ACHN (cell line): Measurements from ENCODE around the gene DMRTA2.

Experiments
- DNase-seq: peaks from one replicate; pipeline ENCODE4 v3.0.0-alpha.2; 2015
- in situ Hi-C: cut with HindIII; loops from 2 replicates; pipeline ENCODE4 v1.10.0; 2017; ENCODE audit warnings: low sequenced_read_pairs, low pct_ligation_motif_present, low pct_unique_long_range_greater_than_20kb

Gene DMRTA2

GRCh38 chr1:50425376-50426107 is 2.3 kb upstream of the DMRTA2 start:
- DNase-seq: no peak
- in situ Hi-C loops: no loop called here

DNA sequence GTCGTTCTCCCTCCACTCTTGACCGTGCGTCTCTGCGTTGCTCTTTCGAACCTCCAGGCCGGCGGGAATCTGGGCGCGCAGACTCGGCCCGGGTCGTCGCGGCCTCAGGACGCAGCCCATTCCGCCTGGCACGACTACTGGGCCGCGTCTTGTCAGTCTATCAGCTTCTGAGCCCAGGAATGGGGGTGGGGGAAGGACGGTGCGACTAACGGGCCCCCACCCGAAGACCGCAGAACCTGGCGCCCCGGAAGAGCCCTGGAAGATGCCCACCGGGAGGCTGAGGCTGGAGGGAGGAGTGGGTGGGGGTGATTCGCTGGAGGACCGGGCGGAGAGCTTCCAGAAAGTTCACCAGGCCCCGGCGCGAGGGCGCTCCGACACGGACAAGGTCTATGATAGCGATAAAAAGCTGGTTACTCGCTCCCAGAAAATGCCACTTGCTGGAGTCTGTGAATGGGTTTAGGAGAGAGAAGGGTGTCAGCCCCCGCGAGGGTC is 1.7 kb upstream of the DMRTA2 start:
- DNase-seq: no peak
- in situ Hi-C loops: no loop called here

GRCh38 chr1:50424045-50424883 is 1.0 kb upstream of the DMRTA2 start:
- no peak for DNase-seq
- in situ Hi-C loops: no loop called here

GRCh38 chr1:50423670-50424000 is 392 bp upstream of the DMRTA2 start:
- in situ Hi-C loops: no loop called here
- no peak for DNase-seq

DNA sequence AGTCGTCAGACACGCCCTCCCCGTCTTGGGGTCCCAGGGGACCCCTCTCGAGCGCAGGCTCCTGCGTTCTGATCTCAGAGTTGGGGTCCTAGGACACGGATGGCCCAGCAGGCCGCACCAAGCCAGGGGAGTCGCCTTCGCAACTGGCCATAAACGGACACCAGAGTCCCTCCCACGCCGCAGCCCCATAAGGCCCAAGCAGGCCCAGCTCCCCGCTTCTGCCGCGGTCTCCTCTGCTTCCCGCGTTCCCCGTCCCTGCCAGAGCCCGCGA is 633 bp downstream of the DMRTA2 start:
- in situ Hi-C loops: no loop called here
- no peak for DNase-seq

- in situ Hi-C loops: no loop called here
- DNase-seq: no peak
Observed at GRCh38 chr1:50421768-50422674, 1.2 kb downstream of the DMRTA2 start.

DNA sequence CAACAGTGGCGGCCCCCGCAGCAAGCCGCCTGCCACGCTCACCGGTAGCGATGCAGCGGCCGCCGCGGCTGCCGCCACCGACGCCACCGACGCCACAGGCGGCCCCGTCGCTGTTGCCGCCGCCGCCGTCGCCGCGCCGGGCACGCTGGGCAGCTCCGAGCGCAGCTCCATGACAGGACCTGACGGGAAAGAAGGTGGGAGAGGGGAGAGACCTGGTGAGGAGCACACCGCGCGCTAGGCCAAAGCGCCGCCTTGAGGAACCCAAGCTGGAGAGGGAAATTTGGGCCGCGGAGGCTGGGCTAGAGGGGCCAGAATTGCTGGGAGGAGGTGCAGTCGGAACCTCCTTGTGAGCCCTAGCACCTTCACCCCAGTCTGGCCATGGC is 1.9 kb downstream of the DMRTA2 start:
- in situ Hi-C loops: no loop called here
- DNase-seq: no peak

DNA sequence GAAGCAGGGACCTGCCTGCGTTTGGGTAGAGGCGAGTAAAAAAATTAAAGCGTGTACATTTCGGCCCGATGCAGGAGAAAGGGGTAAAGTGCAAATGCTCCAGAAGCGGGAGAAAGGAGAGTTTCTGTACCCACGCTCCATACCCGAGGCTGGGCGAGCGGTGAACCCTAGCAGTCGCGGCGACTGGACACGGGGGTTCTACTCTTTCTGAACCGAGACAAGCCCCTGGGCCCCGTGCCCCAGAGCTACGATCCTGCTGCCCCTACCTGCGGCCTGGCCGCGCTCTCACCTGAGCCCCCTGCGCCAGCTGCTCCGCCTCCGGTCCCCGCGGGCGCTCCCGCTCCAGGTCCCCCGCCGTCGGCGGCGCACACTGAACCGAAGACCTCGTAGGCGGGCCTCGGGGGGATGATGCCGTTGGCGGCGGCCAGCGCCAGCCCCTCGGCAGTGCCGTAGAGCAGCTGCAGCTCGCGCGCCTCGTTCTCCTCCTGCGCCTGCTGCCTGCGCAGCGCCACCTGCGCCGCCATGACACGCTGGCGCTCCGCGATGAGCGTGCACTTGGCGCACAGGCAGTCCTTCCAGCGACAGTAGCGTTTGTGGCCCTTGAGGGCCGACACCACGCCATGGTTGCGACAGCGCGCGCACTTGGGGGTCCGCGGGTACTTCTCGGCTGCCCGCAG is 2.4 kb downstream of the DMRTA2 start:
- no peak for DNase-seq
- in situ Hi-C loops: no loop called here

- DNase-seq: no peak
- in situ Hi-C loops: no loop called here
Observed at GRCh38 chr1:50419907-50420677, 3.2 kb downstream of the DMRTA2 start.

DNA sequence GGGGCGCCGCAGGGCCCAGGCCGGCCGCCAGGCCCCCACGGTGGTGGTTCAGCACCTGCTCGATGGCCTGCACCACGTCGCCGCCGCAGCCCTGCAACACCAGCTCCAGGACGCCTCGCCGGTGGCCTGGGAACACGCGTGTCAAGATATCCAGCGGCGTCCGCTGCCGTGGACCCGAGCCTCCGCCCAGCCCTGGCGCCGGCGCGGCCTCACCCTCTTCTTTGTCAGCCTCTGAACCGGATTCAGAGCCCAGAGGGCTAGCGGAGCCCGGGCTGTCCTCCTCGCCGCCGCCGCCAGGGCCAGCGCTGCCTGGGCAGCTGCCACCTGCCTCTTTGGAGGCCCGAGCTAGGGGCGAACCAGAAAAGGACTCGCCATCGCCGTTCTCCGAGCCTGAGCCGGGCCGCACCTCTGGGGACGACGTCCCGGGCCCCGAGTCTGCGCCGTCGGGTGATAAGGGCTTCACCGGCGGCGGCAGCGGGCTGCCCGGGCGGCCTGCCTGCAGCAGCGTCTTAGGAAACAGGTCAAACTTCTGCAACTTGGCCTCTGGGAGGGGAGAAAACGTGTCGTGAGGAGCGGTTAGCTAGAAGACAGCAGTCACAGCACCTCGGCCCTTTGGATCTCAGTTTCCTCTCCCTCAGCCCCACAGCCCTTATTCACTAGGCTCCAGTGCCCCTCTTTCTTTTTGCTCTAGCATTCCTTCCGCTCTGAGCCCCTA is 3.9 kb downstream of the DMRTA2 start:
- in situ Hi-C loops: no loop called here
- no peak for DNase-seq

DNA sequence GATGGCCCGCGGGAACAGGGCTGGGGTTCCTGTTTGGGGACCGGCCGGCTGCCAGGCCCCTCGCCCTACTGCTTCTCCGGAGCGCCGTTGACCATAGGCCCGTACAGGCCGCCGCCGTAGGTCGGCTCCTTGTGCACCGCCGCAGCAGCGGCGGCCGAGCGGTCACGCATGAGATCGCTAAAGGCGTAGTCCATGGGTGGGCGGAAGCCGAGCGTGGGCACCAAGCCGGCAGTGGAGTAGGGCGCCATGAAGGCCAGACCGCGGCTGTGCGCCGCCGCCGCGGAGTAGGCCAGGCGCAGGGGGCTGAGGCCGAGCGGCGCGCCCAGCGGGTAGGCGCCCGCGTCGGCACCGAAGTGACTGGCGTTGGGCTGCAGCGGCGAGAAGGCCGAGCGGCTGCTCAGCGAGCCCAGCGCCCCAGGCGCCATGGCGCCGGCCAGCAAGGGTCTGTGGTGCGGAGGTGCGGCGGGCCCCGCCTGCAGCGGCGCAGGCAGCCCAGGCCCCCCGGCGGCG is 4.6 kb downstream of the DMRTA2 start:
- DNase-seq: no peak
- in situ Hi-C loops: no loop called here

- DNase-seq: no peak
- in situ Hi-C loops: no loop called here
Observed at GRCh38 chr1:50417946-50418599, 5.2 kb downstream of the DMRTA2 start.

DNA sequence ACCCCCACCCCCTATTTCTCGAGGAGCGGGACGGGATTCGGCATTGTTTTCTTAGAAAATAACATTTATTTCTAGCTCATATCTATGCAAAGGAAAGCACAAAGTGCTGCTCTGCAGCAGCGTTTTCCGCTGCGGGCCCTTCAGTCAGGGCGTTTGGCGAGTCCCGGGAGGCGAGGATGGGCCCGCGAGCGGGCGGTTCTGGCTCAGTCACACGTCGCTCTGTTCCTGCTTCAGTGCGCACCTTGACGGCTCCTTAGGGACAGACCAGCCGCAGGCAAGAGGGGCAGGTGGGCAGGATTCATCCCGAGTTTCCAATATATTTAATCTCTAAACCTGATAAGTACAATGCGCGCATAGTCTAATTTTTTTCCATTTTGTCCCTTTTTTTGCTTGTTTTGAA is 5.7 kb downstream of the DMRTA2 start:
- DNase-seq: no peak
- in situ Hi-C loops: no loop called here

DNA sequence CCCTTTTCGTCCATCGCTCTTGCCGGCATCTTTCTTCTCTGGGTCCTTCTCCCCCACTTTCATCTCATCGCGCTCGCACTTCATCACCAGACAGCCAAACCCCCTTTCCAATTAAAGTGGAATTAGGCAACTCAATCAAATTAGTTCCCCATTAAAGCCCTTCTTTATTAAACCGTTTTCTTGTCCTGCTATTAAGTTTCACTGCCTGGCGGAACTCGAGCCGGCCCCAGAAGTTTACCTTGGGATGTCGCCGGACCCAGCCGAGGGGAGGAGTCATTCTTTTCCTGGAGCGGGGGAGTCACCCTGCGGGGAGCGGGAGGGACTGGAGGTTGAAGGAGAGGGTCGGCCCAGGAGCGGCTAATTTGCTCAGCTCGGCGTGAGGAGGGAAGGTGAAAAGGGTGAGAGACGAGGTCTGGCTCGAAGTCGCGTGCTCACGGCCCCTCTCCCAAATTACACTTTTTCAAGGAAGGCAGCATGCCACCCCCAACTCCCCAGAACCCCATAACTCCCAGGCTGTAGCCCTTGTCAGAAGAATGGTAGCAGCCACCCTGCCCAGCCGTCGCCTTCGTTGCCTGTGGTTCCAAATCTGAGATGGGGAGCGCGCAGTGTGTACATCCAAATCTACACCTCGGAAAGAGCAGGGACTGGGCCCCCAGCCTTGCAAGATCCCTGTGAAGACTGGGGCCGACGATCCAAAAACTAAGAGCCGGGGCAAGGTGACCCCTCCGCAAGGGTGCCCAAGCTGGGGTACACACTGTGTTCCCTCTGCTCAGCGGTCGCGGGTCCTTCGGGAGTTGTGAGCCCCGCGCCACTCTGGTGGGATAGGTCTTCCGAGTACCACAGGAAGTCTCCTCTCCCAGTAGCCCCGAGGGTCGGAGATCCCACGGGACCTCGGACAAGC is 6.4 kb downstream of the DMRTA2 start:
- in situ Hi-C loops: no loop called here
- DNase-seq: no peak

GRCh38 chr1:50416150-50416527 is 7.1 kb downstream of the DMRTA2 start:
- no peak for DNase-seq
- in situ Hi-C loops: no loop called here
